Activated naive CD4-positive, alpha-beta T cell treated with Interleukin-2 at 50 U/mL for 16 hours (primary cell): ENCODE data around the gene SNTG2.
A peak's percentile ranks its signal among the peaks of the same experiment; 100 is the strongest.

Experiments used
- DNase-seq: peaks from one replicate; pipeline ENCODE4 v3.0.0-alpha.2; 2020

The SNTG2 gene

GRCh38 chr2:954687-955000 is 4.0 kb downstream of the SNTG2 start:
- no peak for DNase-seq

- DNase-seq = no peak
These were observed 5.4 kb downstream of the SNTG2 start for GRCh38 chr2:955829-956731.

GRCh38 chr2:959457-959856 is 8.8 kb downstream of the SNTG2 start:
- no peak for DNase-seq

DNA sequence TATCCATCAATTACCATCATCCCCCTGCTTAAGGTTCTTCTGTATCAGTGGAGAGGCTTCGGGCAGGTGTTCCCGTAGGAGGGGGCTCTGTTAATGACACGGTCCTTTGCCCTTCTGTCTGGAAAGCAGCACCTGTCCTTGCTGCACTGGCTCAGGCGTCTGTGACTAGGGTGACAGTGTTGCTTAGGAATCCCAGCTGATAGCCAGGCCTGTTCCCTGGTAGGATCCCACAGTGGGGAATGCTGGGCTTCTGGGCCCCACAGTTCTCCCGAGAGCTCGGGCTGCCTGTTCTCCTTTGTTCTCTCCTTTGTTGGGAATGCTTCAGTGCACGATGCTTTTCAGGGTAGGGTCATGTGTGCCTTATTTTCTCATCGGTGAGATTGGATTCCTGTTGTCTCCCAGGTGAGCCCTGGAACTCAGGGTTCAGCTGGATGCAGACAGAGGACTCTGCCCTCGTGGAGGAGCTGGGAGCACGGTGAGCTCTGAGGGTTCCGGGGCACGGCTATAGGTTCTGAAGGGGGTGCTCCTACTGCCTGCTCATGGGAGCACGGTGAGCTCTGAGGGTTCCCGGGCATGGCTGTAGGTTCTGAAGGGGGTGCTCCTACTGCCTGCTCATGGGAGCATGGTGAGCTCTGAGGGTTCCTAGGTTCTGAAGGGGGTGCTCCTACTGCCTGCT is 9.6 kb downstream of the SNTG2 start:
- no peak for DNase-seq

- DNase-seq = no peak
These were observed 11.1 kb downstream of the SNTG2 start for GRCh38 chr2:961786-962185.

- DNase-seq = no peak
These were observed 13.2 kb downstream of the SNTG2 start for GRCh38 chr2:963876-964275.

GRCh38 chr2:964562-964961 is 13.9 kb downstream of the SNTG2 start:
- DNase-seq = no peak

DNA sequence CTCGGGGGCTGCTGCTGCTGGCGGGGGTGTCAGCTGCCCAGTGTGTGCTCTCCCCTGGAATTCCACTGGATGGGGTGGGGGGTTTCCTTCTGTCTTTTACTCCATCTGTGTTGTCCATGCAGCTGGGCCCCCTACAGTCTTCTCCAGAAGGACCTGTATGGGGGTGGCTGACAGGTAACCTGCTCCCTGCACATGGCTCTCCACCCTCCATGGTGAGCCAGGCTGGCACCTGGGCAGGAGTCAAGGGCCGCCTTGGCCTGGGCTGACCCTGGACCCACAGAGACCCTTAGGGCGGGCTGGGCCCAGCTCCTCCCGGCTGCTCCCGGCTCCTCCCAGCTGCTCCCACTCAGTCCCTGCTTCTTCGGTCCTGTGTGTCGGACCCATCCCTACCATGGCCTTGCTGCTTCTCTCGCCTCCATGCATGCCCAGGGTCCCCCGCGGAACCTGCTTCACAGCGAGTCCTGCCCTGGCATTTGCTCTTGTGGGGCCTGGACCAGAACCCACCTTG is 15.0 kb downstream of the SNTG2 start:
- no peak for DNase-seq

GRCh38 chr2:973129-973528 is 22.5 kb downstream of the SNTG2 start:
- DNase-seq = no peak

DNA sequence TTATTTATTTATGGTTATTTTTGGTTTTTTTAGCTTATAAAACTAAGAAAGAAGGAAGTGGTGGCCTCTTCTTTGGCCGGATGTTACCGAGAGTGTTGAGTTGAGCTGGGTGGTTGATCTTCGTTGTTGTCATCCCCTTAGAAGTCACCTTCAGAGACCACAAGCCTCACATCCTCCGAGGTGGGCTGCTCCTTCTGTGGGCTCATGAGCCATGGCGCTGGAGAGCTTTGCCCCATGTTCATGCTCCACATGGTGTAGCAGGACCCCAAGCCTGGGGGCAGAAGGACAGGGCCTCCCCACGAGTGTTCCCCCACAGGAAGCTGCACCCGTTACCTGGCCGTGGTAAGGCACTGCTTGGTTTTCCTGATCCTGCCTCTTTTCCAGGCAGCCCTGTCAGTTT is 23.4 kb downstream of the SNTG2 start:
- DNase-seq = peak; percentile 6

GRCh38 chr2:974502-974901 is 23.9 kb downstream of the SNTG2 start:
- DNase-seq = no peak

DNA sequence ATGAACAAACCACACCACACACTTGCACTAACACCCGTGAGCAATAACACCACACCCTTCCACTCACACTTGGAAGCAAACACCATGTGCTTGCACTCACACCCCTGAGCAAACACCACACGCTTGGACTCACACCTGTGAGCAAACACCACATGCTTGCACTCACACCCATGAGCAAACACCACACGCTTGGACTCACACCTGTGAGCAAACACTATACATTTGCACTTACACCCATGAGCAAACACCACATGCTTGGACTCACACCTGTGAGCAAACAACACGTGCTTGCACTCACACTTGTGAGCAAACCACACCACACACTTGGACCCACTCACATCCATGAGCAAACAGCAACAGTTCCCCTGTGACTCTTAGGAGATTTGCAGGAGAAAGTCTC is 24.4 kb downstream of the SNTG2 start:
- DNase-seq = no peak

DNA sequence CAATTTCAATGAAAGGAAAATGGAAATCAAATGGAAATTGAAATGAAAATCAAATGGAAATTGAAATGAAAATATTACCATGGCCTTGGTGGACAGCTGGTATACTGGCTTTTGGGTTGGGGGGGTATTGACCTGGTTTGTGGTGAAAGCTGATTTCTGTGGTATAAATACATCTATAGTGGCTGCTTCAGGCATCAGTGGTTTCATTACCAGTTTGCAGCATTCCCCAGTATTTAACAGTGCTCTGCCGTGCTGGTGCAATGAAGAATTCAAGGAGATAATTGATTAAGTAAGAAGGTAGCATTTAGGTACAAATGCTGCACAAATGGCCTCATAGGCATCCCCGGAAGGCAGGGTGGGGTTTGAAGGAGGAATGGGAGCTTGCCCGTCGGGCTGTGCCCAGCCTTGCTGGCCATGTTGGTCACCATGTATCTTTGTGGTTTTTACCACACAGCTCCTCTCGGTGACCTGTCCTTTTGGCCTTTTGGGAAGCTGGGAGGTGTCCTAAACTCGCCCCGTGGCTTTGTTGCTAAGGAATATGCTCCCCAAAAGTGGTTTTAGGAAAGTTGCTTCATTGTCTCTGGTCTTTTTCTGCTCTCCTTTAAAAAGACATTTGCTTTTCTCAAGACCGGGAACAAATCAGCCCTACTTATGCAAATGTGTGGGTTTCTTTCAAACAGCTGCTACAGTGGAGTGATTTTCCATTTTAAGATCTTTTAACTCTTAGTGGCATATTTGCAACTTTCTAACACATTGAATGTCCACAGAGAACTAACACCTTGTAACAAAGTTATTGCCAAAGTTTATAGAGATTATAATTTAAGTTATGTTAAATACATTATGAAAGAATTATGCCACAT is 28.6 kb downstream of the SNTG2 start:
- DNase-seq = no peak

DNA sequence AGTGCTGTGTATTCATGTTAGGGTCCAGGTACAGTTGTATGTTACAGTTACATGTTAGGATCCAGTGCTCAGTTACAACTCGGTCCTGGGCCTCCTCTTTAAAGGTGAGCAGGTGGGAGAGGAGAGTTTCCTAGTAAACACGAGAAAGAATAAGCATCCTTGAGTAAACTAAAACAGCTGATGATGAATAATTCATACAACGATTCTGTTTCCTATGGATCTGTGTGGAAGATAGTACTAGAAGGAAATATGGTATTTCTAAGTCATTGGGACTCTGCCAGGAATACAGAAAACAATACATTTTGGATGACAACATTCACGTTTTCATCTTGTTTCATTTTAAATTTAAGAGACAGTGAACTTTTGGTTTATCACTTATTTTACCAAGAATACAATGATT is 29.5 kb downstream of the SNTG2 start:
- no peak for DNase-seq

DNA sequence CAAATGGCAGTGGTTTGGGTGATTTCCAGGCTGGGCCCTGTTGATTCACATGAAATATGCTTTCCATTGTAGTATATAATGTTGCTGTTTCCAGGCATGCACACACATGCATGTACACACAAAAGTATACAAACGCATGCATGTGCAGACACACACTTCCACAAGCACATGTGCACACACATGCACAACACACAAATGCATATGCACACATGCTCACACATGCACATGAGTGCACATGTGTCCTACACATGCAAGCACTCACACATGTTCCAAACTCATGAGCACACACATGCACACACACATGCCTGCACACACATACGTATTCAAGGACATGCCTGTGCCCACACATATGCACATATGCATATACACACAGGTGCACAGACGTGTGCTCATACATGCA is 30.6 kb downstream of the SNTG2 start:
- DNase-seq = no peak

DNA sequence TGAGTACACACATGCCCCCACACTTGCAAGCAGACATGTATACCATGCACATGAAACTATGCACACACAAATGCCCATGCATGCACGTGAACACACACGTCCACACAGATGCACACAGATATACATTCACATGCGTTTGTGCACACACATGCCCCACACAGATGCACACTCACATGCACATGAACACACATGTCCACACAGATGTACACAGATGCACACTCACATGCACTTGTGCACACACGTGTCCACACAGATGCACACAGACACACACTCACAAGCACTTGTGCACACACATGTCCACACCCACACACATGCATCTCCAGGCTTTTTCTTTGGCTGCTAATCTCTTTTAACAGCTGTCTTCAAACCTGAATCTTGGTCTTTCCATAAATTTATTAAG is 31.1 kb downstream of the SNTG2 start:
- no peak for DNase-seq

GRCh38 chr2:985317-985898 is 34.8 kb downstream of the SNTG2 start:
- no peak for DNase-seq

GRCh38 chr2:987789-988188 is 37.1 kb downstream of the SNTG2 start:
- DNase-seq = no peak

DNA sequence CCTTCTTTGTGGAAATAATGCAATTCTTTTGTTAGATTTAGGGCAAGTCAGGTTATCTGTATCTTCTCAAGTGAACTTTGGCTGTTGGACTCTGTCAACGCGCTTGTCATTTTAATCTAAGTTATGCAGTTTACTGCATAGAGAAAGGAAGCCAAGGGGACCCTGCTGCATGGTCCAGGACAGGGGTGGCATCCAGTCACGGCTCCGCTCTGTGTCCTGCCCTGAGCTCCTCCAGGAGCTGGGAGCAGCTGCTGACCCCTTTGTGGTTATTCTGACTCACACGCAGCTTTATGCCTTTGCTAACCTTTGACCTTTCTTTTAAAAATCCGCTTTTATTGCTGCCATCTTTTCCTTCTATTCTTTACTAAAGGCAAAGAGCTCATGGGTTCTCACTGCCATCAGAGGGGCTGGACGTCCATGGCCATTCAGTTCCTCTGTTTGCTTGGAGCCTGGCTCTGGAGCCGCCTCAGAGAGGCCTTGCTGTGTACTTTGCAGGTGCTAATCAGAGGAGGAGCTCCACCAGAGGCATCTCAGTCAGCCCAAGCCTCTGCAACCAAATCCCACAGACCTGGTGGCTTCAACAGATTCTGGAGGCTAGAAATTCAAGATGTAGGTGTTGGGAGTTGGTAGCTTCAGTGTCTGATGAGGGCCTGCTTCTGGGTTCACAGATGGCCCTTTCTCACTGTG is 39.3 kb downstream of the SNTG2 start:
- no peak for DNase-seq

DNA sequence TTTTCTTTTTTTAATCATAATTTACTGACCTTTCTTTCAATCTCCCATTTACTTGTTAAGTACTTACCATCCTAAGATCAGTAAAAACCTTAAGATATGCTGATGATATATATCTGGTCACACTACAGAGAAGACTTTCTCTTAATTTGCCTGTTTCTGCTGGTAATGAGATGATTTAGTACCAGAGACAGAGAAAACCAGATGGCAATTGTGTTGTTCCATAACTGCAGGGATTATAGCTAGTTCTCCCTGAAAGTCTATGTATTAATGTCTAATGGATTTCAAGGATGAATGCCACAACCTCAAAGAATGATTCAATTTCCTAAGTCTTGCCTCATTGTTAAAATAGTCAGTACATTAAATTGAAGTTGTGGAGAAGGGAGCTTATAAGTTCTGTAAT is 40.3 kb downstream of the SNTG2 start:
- DNase-seq = no peak

DNA sequence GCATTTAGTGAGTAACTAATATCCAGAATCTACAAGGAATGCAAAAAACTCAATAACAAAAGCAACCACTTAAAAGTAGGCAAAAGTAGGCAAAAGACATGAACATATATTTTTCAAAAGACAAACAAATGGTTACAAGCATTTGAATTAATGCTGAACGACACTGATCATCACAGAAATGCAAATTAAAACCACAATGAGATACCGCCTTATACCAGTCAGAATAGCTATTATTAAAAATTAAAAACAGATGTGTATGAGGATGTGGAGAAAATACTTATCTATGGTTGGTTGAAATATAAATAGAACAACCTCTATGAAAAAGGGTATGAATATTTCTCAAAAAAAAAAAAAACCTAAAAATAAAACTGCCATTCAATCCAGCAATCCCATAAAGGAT is 51.7 kb downstream of the SNTG2 start:
- no peak for DNase-seq

- no peak for DNase-seq
These were observed 53.7 kb downstream of the SNTG2 start for GRCh38 chr2:1004398-1004797.
